GM21529 (cell line): ENCODE measurements around the gene FTO.
A peak's percentile ranks its signal among the peaks of the same experiment; 100 is the strongest.
"Not testable (repeated sequence)": the region's sequence is repeated elsewhere in the genome, so short reads cannot be mapped to it uniquely, and the experiment has no call there.

Source experiments
- ATAC-seq: cut with Tn5 transposase; IDR thresholded peaks from one replicate; pipeline ENCODE4 v1.9.1; 2021; ENCODE audit not compliant: unreplicated experiment

The FTO gene

GRCh38 chr16:54174201-54174600, 470.2 kb downstream of the FTO start:
- no peak for ATAC-seq

- no peak for ATAC-seq
These were observed 470.8 kb downstream of the FTO start for GRCh38 chr16:54174750-54175149.

- ATAC-seq = no peak
These were observed 471.2 kb downstream of the FTO start for GRCh38 chr16:54175169-54175551.

- ATAC-seq = no peak
These were observed 471.8 kb downstream of the FTO start for GRCh38 chr16:54175552-54176375.

- no peak for ATAC-seq
These were observed 472.5 kb downstream of the FTO start for GRCh38 chr16:54176376-54176901.

- ATAC-seq = no peak
These were observed 473.3 kb downstream of the FTO start for GRCh38 chr16:54177052-54177861.

- no peak for ATAC-seq
These were observed 474.0 kb downstream of the FTO start for GRCh38 chr16:54177862-54178477.

- no peak for ATAC-seq
These were observed 474.6 kb downstream of the FTO start for GRCh38 chr16:54178478-54178976.

GRCh38 chr16:54180421-54181359, 476.7 kb downstream of the FTO start:
- no peak for ATAC-seq

GRCh38 chr16:54181683-54182329, 477.9 kb downstream of the FTO start:
- not testable (repeated sequence) for ATAC-seq

- ATAC-seq = no peak
These were observed 481.1 kb downstream of the FTO start for GRCh38 chr16:54185045-54185444.

- ATAC-seq = no peak
These were observed 487.2 kb downstream of the FTO start for GRCh38 chr16:54191163-54191562.

- no peak for ATAC-seq
These were observed 487.6 kb downstream of the FTO start for GRCh38 chr16:54191592-54191991.

GRCh38 chr16:54193013-54193664, 489.2 kb downstream of the FTO start:
- ATAC-seq = no peak

- peak; percentile 89 for ATAC-seq
These were observed 489.8 kb downstream of the FTO start for GRCh38 chr16:54193665-54194333.

GRCh38 chr16:54194334-54194743, 490.4 kb downstream of the FTO start:
- ATAC-seq = no peak

GRCh38 chr16:54197758-54198157, 493.8 kb downstream of the FTO start:
- ATAC-seq = no peak

GRCh38 chr16:54199487-54200160, 495.7 kb downstream of the FTO start:
- ATAC-seq = no peak
